Trophoblast cell (in vitro differentiated cells and primary cell): ENCODE measurements around the gene LYPD4. TPM values are rescaled to one million over a fixed set of nuclear protein-coding genes. Genes with fewer than 3 reads are reported as not detected.

Source experiments
- DNase-seq, 2 donors: peaks; one replicate each; pipeline ENCODE4 v3.0.0-alpha.2; 2016
- H2AFZ ChIP-seq: 2 replicates; pipeline ENCODE4 v1.6.1; 2013; ENCODE audit warnings: low read length, moderate library complexity, mild to moderate bottlenecking; ENCODE audit not compliant: insufficient read depth, poor library complexity
- H2AK5ac ChIP-seq: 2 replicates; pipeline ENCODE4 v1.6.1; 2013; ENCODE audit warnings: mild to moderate bottlenecking, low read length
- H2BK120ac ChIP-seq: 2 replicates; pipeline ENCODE4 v1.6.1; 2013; ENCODE audit warnings: low read length, mild to moderate bottlenecking, moderate library complexity; ENCODE audit not compliant: insufficient read depth, poor library complexity
- H2BK12ac ChIP-seq: 2 replicates; pipeline ENCODE4 v1.6.1; 2013; ENCODE audit warnings: mild to moderate bottlenecking, low read length, moderate library complexity
- H2BK5ac ChIP-seq: 2 replicates; pipeline ENCODE4 v1.6.1; 2013; ENCODE audit warnings: low read length, low read depth, moderate library complexity, mild to moderate bottlenecking; ENCODE audit not compliant: poor library complexity
- H3K14ac ChIP-seq: 2 replicates; pipeline ENCODE4 v1.6.1; 2013; ENCODE audit warnings: mild to moderate bottlenecking, low read length
- H3K18ac ChIP-seq: 2 replicates; pipeline ENCODE4 v1.6.1; 2013; ENCODE audit warnings: mild to moderate bottlenecking, low read length
- H3K23ac ChIP-seq: 2 replicates; pipeline ENCODE4 v1.6.1; 2013; ENCODE audit warnings: low read length
- H3K27ac ChIP-seq: 2 replicates; pipeline ENCODE4 v1.5.1; 2013; ENCODE audit warnings: low read depth, mild to moderate bottlenecking, inconsistent platforms, low read length, moderate library complexity
- H3K27me3 ChIP-seq: 2 replicates; pipeline ENCODE4 v1.6.1; 2013; ENCODE audit warnings: inconsistent platforms, mild to moderate bottlenecking, low read length, moderate library complexity; ENCODE audit not compliant: insufficient read depth
- H3K36me3 ChIP-seq, 2 experiments: 1 replicate in 1 of 2; 2 replicates in 1 of 2; pipeline ENCODE4 v1.6.1; 2013; ENCODE audit warnings: low read length in 2 of 2, mild to moderate bottlenecking in 2 of 2, moderate library complexity in 1 of 2; ENCODE audit not compliant: insufficient read depth in 2 of 2, control insufficient read depth in 1 of 2
- H3K4ac ChIP-seq: 2 replicates; pipeline ENCODE4 v1.6.1; 2013; ENCODE audit warnings: low read depth, mild to moderate bottlenecking, low read length, moderate library complexity
- H3K4me1 ChIP-seq, 2 experiments: 1 replicate in 1 of 2; 2 replicates in 1 of 2; pipeline ENCODE4 v1.6.1; 2013; ENCODE audit warnings: low read length in 2 of 2, mild to moderate bottlenecking in 2 of 2, moderate library complexity in 1 of 2; ENCODE audit not compliant: insufficient read depth in 2 of 2, control insufficient read depth in 1 of 2
- H3K4me2 ChIP-seq: 2 replicates; pipeline ENCODE4 v1.6.1; 2013; ENCODE audit warnings: inconsistent platforms, mild to moderate bottlenecking, low read length, moderate library complexity
- H3K4me3 ChIP-seq: 2 replicates; pipeline ENCODE4 v1.5.1; 2013; ENCODE audit warnings: mild to moderate bottlenecking, low read depth, low read length, inconsistent platforms
- H3K79me1 ChIP-seq: one replicate; pipeline ENCODE4 v1.6.1; 2013; ENCODE audit warnings: low read length
- H3K79me2 ChIP-seq: 2 replicates; pipeline ENCODE4 v1.6.1; 2013; ENCODE audit warnings: low read length, mild to moderate bottlenecking; ENCODE audit not compliant: control insufficient read depth, insufficient read depth, poor library complexity
- H3K9ac ChIP-seq: 2 replicates; pipeline ENCODE4 v1.6.1; 2013; ENCODE audit warnings: mild to moderate bottlenecking, low read length
- H3K9me3 ChIP-seq: 2 replicates; pipeline ENCODE4 v1.6.1; 2013; ENCODE audit warnings: low read depth, mild to moderate bottlenecking, control low read depth, inconsistent platforms, low read length; ENCODE audit not compliant: insufficient read depth
- H4K12ac ChIP-seq: 2 replicates; pipeline ENCODE4 v1.6.1; 2013; ENCODE audit warnings: low read depth, mild to moderate bottlenecking, low read length, moderate library complexity
- H4K8ac ChIP-seq: 2 replicates; pipeline ENCODE4 v1.6.1; 2013; ENCODE audit warnings: low read depth, mild to moderate bottlenecking, low read length, moderate library complexity
- H4K91ac ChIP-seq: one replicate; pipeline ENCODE4 v1.6.1; 2013; ENCODE audit warnings: low read depth, mild to moderate bottlenecking, low read length, moderate library complexity
- WGBS: extraction: QIAGEN DNeasy Blood & Tissue Kit; methylation state at CpG from one replicate; pipeline ENCODE4 v1.1.7; 2013; ENCODE audit warnings: missing lambda C conversion rate; ENCODE audit not compliant: insufficient read length, insufficient coverage; ENCODE audit errors: extremely low coverage; 5-methylcytosine and 5-hydroxymethylcytosine counted together
- polyA plus RNA-seq: library from polyadenylated mRNA; stranded (reverse); fragments of 200-250 nt; gene quantifications from 2 replicates; pipeline ENCODE4 v1.2.3, GENCODE V29; 2013

LYPD4 gene, protein sequence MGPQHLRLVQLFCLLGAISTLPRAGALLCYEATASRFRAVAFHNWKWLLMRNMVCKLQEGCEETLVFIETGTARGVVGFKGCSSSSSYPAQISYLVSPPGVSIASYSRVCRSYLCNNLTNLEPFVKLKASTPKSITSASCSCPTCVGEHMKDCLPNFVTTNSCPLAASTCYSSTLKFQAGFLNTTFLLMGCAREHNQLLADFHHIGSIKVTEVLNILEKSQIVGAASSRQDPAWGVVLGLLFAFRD
- not detected in 2 replicates for polyA plus RNA-seq

DNA sequence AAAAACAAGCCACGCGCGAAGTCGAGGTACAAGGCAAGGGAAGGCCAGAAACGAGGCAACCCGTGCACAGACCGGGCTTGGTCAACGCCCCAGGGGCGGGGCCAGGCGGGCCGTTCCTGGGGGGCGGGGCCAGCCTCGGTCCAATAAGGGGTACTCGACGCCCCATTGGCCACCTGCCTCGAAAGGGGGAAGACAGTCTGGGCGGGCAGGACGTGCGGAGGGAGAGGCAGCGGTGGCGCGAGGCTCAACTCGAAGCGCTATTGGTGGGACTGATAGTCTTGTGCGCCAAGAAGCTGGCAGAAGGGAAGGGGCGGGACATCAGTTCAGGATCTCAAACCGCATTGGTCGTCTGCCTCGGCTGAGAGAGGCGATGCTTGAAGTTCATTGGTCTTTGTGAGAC, at the start of gene LYPD4:
Gene LYPD4 (minus strand): TSS at position 83 of the 400 bp plus-strand sequence. CDS start 5,398 bp downstream, outside the sequence.
- H3K27me3 ChIP-seq, result no peaks in the 10 kb centered on the region
- no peak within 1 kb of the TSS for H3K18ac ChIP-seq
- no peak within 1 kb of the TSS for H2AK5ac ChIP-seq
- H3K4me1 ChIP-seq, result no peaks in the 10 kb centered on the region
- no peak within 1 kb of the TSS for H3K4me3 ChIP-seq
- no peaks in the 10 kb centered on the region for H3K79me1 ChIP-seq
- no peak within 1 kb of the TSS for H3K23ac ChIP-seq
- H2BK12ac ChIP-seq, result no peak within 1 kb of the TSS
- H2BK120ac ChIP-seq, result no peak within 1 kb of the TSS
- no peaks in the 10 kb centered on the region for H3K36me3 ChIP-seq
- peaks cover 2% of the 10 kb centered on the region for H3K9me3 ChIP-seq
- H3K27ac ChIP-seq, result no peak within 1 kb of the TSS
- no peak within 1 kb of the TSS for H4K91ac ChIP-seq
- no peaks in the 10 kb centered on the region for H3K79me2 ChIP-seq
- no peak within 1 kb of the TSS for H3K9ac ChIP-seq
- H3K14ac ChIP-seq, result no peak within 1 kb of the TSS
- no peak within 1 kb of the TSS for H3K4me2 ChIP-seq
- DNase-seq, result no peak
- no CpG with 5 or more reads among the region's 30 CpGs for WGBS
- H2AFZ ChIP-seq, result no peak within 1 kb of the TSS
- H4K12ac ChIP-seq, result no peak within 1 kb of the TSS
- no peak within 1 kb of the TSS for H4K8ac ChIP-seq
- H2BK5ac ChIP-seq, result no peak within 1 kb of the TSS
- H3K4ac ChIP-seq, result no peak within 1 kb of the TSS

DNA sequence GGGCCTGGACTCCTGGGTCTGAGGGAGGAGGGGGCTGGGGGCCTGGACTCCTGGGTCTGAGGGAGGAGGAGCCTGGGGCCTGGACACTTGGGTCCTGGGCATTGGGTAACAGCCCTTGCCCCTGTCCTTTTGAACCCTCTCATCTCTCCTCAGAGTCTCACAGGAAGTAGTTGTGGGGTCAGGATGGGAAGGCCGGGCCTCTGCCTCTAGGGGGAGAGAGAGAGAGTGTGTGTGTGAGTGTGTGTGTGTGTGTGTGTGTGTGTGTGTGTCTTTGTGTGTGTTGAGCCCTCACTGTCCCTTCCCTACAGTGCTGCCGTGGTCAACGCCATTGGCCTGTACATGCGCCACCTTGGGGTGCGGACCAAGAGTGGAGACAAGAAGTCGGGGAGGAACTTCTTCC, 49.4 kb upstream of the LYPD4 start:
- Histone ChIP-seq H3K9me3 (no peaks in the 10 kb centered on the region), H3K4me3 (no peak overlapping the region), H3K27me3 (no peaks in the 10 kb centered on the region), H4K8ac (no peak overlapping the region), H2BK5ac (no peak overlapping the region), H3K9ac (no peak overlapping the region), H3K4me2 (no peak overlapping the region), H2AK5ac (no peak overlapping the region), H3K79me1 (no peaks in the 10 kb centered on the region), H4K91ac (no peak overlapping the region), H2BK120ac (no peak overlapping the region), H2AFZ (no peak overlapping the region), H3K18ac (no peak overlapping the region), H3K79me2 (no peaks in the 10 kb centered on the region), H4K12ac (no peak overlapping the region), H3K14ac (no peak overlapping the region), H3K23ac (no peak overlapping the region), H2BK12ac (no peak overlapping the region), H3K4ac (no peak overlapping the region), H3K36me3 (peaks cover 64 to 66% of the 10 kb centered on the region in 2 experiments), H3K27ac (no peak overlapping the region), H3K4me1 (no peaks in the 10 kb centered on the region)
- no CpG with 5 or more reads among the region's 6 CpGs for WGBS
- DNase-seq, result no peak

DNA sequence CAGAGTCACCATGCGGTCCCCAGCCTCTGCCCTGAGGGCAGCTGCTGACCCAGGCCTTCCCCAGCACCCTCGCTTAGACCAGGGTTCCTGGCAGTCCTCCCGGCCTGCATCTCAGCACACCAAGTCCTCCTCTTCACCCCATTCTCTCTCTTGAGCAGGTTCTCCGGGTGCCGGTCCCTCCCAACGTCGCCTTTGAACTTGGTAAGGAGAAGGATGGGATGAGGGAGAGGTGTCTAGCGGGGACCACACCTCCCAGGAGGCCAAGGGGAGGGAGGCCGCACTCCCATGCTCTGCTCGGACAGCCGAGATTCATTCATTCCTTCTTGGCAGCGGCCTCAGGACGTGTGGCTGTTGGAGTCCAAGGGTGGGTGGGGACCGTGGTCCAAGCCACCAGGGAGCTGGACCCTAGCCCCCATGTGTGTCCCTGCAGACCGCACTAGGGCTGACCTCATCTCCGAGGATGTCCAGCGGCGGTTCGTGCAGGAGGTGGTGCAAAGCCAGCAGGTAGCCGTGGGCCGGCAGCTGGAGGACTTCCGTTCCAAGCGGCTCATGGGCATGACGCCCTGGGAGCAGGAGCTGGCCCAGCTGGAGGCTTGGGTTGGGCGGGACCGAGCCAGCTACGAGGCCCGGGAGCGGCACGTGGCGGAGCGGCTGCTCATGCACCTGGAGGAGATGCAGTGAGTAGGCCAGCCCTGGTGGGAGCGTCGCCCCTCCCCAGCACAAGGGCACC, 47.9 kb upstream of the LYPD4 start:
- no peak overlapping the region for H4K8ac ChIP-seq
- peaks cover 3% of the 10 kb centered on the region for H3K79me1 ChIP-seq
- H2BK12ac ChIP-seq, result no peak overlapping the region
- H3K18ac ChIP-seq, result no peak overlapping the region
- H4K91ac ChIP-seq, result no peak overlapping the region
- peaks cover 58% of the 10 kb centered on the region in 2 experiments for H3K36me3 ChIP-seq
- no peaks in the 10 kb centered on the region for H3K9me3 ChIP-seq
- H3K23ac ChIP-seq, result no peak overlapping the region
- no peak overlapping the region for H4K12ac ChIP-seq
- no CpG with 5 or more reads among the region's 34 CpGs for WGBS
- H3K4me3 ChIP-seq, result no peak overlapping the region
- no peak overlapping the region for H2BK120ac ChIP-seq
- H3K14ac ChIP-seq, result no peak overlapping the region
- H3K4me1 ChIP-seq, result peaks cover 4 to 7% of the 10 kb centered on the region in 2 experiments
- H3K4me2 ChIP-seq, result no peak overlapping the region
- no peak overlapping the region for H2BK5ac ChIP-seq
- no peak overlapping the region for H3K4ac ChIP-seq
- no peak overlapping the region for H3K9ac ChIP-seq
- H2AFZ ChIP-seq, result no peak overlapping the region
- H3K27ac ChIP-seq, result no peak overlapping the region
- H3K79me2 ChIP-seq, result no peaks in the 10 kb centered on the region
- no peaks in the 10 kb centered on the region for H3K27me3 ChIP-seq
- H2AK5ac ChIP-seq, result no peak overlapping the region
- no peak for DNase-seq

DNA sequence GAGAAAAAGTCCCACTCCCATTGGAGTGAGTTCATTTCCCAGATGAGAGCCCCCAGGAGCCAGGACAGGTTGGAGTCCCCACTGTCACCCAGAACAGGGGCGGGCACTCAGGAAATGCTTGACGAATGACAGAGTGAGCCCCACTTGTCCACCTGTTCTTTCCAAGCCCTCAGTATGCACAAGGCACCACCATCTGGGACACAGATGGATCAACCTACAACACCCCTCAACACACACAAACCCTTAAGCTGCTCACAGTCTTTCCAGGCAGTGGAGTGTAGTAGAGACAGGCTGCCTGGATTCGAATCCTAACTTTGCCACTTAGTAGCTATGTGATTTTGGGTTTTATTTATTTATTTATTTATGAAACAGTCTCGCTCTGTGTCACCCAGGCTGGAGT, 46.5 kb upstream of the LYPD4 start:
- H4K12ac ChIP-seq, result no peak overlapping the region
- H2BK12ac ChIP-seq, result no peak overlapping the region
- H3K4ac ChIP-seq, result no peak overlapping the region
- no peak for DNase-seq
- no peak overlapping the region for H2BK5ac ChIP-seq
- H3K79me2 ChIP-seq, result no peaks in the 10 kb centered on the region
- whole genome bisulfite sequencing, result no CpG with 5 or more reads among the region's 4 CpGs
- no peak overlapping the region for H3K9ac ChIP-seq
- H2BK120ac ChIP-seq, result no peak overlapping the region
- H2AFZ ChIP-seq, result no peak overlapping the region
- H3K4me3 ChIP-seq, result no peak overlapping the region
- no peak overlapping the region for H3K27ac ChIP-seq
- H3K79me1 ChIP-seq, result peaks cover 3% of the 10 kb centered on the region
- H3K9me3 ChIP-seq, result no peaks in the 10 kb centered on the region
- peaks cover 9 to 12% of the 10 kb centered on the region in 2 experiments for H3K4me1 ChIP-seq
- H3K36me3 ChIP-seq, result peaks cover 50% of the 10 kb centered on the region in 2 experiments
- H3K14ac ChIP-seq, result no peak overlapping the region
- H3K27me3 ChIP-seq, result no peaks in the 10 kb centered on the region
- H3K4me2 ChIP-seq, result no peak overlapping the region
- H3K23ac ChIP-seq, result no peak overlapping the region
- no peak overlapping the region for H4K91ac ChIP-seq
- no peak overlapping the region for H2AK5ac ChIP-seq
- no peak overlapping the region for H4K8ac ChIP-seq
- H3K18ac ChIP-seq, result no peak overlapping the region
